Measurements from ENCODE around the gene NCS1.

Gene NCS1

GRCh38 chr9:130194378-130194932, 22.3 kb downstream of the NCS1 start:
- no peak for DNase-seq (ENCODE audit: low spot score)

- DNase-seq (ENCODE audit: low spot score): no peak
Observed at GRCh38 chr9:130195638-130196037, 23.4 kb downstream of the NCS1 start.

- DNase-seq (ENCODE audit: low spot score): no peak
Observed at GRCh38 chr9:130196643-130197042, 24.4 kb downstream of the NCS1 start.

DNA sequence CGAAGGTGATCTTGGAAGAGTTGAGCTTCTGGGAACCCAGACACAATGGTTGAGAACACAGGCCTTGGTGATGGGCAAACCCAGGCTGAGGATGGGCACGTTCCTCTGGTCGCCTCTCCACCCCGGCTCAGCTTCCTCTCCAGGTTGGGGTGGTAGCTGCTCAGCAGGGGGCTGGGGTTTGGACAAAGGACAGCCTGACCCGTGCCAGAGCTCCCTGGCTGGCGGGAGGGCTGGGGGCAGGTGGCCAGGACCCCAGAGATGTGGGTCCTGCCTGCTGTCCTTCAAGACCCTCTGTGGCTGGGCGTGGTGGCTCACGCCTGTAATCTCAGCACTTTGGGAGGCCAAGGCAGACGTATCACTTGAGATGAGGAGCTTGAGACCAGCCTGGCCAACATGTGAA, 25.2 kb downstream of the NCS1 start:
- no peak for DNase-seq (ENCODE audit: low spot score)

GRCh38 chr9:130197888-130198287, 25.7 kb downstream of the NCS1 start:
- no peak for DNase-seq (ENCODE audit: low spot score)

DNA sequence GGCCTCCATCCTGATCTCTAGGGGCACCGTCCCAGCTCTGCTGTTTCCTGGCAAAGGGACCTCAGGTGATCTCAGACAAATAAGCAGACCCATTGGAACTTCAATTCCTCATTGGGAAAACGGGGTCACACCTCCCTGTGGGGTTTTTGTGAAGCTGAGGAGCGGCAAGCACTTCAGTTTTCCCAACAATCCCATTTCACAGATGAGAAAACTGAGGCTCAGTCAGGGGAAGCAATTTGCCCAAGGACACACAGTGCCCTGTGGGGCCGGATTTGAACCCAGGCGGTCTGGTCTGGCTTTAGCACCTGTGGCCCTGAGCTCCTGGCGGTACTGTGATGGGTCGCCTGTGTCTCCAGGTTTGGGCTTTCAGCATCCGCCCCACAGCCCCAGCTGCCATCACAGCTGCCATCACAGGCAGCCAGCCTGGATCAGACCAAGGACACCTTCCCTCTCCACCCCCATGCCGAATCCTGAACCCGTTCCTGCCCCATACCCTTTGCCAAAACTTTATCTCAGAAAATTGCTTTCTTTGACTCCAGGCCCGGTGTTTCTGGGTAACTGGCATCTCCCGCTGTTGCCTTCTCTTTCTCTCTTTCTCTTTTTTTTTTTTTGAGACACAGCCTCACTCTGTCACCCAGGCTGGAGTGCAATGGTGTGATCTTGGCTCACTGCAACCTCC, 26.4 kb downstream of the NCS1 start:
- DNase-seq (ENCODE audit: low spot score): no peak

GRCh38 chr9:130199605-130200004, 27.4 kb downstream of the NCS1 start:
- no peak for DNase-seq (ENCODE audit: low spot score)

DNA sequence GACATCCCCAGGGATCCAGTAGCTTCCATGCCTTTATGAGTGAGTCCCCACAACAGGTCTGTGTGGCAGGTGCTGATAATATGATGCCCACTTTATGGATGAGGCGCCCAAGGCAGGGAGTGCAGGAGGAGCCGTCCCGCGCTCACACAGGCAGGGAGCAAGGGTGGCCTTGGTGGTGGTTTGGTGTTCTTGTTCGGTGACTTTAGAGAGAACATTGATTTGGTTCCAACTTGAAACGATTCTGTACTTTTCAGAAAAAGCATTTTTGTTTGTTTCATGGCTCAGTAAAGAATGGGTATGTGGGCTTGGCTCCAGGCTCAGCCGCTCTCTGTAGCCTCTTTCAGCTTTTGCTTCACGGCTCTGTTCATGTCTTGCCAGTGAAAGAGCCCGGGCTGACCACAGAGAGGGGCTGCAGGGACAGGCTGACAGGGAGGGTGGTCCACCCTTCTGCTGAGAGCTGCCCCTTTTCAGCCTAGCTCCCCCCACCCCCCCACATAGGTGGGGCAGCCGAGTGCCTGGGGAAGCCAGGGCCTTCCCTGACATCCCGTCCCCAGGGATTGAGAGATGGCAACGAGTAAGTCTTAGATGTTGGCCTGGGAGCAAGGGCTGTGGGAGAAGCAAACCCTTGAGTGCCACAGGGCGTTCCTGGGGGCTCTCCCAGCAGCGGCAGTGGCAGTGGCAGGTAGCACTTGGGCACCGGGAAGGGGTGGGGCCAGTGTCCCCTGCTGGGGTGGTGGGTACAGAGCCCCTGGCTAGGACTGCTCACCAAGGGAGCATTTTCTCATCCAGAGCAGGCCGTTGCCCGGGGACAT, 28.0 kb downstream of the NCS1 start:
- DNase-seq (ENCODE audit: low spot score): no peak

GRCh38 chr9:130201399-130201873, 29.2 kb downstream of the NCS1 start:
- no peak for DNase-seq (ENCODE audit: low spot score)

DNA sequence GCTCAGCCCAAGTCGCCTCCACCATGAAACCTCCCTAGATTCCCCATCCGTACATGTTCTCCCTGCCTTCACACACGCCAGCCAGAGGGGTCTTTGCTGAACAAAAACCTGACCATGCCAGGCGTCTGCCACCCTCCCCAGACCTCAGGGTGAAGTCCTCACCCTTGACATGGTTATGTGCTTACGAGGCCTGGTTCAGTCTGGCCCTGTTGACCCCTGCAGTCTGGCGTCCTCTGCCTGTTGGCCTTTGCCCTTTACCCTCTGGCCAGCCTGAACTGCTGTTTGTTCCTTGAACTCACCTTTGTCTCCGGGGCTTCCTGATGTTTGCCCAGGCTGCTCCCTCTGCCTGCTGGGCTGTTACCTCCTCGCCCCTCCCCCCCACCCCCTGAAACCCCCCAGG, 29.8 kb downstream of the NCS1 start:
- no peak for DNase-seq (ENCODE audit: low spot score)

DNA sequence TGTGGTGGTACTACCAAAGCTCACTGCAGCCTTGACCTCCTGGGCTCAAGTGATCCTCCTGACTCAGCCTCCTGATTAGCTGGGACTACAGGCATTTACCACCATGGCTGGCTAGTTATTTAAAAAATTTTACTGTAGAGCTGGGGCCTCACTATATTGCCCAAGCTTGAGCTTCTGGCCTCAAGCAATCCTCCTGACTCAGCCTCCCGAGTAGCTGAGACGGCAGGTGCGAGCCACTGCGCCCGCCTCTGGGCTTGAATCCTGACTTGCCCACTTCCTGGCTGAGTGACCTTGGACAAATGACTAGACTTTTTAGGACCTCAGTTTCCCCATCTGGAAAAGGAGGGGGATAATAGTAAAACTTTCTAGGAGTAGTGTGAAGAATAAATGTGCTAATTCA, 32.1 kb downstream of the NCS1 start:
- DNase-seq (ENCODE audit: low spot score): no peak

DNA sequence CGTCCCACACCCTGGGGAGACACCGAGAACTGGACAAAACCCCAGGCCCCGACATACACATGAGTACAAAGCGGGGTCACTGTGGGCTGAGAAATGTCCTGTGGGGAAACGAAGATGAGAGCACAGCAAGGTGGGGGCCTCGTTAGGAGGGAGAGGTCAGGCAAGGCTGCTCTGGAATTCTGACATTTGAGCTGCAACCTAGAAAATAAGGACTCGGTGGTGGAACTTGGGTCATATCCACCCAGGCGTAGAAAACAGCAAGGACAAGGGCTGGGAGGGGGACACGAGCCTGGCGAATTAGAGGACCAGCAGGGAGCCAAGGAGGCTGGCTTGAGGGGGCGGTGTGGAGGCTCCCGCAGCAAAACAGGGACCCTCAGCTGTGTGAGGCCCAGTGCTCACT, 32.8 kb downstream of the NCS1 start:
- DNase-seq (ENCODE audit: low spot score): no peak

DNA sequence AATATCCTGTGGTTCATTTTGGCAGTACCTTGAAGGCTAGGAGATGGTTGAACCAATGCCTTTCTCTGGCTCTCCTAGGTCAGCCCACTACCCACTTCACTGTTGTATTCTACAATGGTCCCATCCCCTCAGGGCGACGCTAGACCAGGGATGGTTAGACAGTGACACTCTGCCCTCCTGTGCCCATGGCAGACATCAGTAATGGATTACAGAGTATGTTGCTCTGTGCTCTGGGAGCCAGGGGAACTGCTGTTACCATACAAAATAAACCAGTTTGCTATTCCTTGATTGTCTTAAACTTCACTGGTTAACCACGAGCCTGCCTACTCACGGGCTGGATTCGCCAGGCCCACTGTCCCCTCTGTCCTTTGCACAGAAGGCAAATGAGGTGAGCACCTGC, 33.7 kb downstream of the NCS1 start:
- DNase-seq (ENCODE audit: low spot score): no peak

GRCh38 chr9:130206579-130206978, 34.4 kb downstream of the NCS1 start:
- DNase-seq (ENCODE audit: low spot score): no peak

DNA sequence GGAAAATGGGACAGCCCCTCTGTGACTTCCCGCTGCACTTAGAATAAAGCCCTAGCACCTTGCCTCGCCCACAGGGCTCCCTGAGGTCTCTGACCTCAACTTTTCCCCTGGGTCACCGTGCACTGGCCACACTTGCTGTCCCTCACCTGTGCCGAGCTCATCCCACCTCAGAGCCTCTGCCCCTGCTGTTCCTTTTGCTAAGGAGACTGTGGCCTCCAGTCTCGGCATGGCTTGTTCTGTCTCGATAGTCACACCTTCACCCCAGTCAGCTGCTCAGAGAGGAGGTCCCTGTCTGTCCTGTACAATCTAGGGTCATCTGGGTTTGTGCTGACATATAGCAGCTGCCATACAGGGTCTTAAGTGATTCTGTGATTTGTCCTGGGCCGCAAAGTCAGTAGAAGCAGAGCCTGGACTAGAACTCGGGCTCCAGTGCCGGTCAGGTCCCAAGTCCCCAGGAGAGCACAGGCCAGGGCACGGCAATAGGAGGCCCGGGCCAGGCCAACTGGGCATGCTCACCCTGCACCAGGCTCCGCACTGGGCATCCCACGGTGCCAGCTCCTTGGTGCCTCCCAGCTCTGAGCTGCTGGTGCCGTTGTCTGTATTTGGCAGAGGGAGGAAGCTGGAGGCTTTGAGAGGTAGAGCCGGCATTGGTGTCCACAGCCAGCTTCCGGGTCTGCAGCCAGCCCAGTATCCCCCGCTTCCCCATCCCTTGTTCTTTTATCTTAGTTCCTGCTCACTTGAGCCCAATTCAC, 35.2 kb downstream of the NCS1 start:
- no peak for DNase-seq (ENCODE audit: low spot score)

DNA sequence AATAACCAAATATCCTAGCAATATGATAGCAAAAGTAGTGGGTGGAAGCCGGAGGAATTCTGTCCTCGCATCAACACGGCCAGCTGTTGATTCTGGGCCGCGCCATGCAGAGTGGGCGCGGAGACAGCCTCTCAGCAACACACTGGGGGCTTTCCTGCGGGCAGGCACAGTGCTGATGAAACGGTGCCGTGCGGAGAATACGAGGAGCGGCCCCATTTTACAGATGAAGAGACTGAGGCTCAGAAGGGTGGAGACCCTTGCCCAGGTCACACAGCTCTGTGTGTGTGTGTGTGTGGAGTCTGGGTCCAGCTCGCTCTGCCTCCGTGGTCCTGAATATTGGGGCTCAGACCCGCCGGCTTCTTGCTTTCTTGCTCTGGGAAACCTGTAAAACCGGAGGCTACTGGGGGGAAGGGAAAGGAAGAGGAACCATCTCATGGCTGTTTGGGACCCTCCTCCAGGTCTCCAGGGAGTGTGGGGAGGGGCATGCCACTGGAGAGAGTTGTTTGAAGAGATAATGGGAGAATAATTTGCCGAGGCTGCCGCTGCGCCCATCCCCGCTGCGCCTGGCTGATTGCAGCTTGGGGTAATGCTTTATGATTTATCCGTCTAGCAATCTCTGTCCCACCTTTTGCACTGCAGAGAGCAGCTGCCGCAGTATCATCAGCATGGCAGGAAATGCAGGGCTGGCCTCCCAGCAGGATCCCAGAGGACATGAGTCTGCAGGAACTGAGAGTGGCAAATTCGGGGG, 36.6 kb downstream of the NCS1 start:
- no peak for DNase-seq (ENCODE audit: low spot score)

GRCh38 chr9:130209422-130209821, 37.2 kb downstream of the NCS1 start:
- no peak for DNase-seq (ENCODE audit: low spot score)

DNA sequence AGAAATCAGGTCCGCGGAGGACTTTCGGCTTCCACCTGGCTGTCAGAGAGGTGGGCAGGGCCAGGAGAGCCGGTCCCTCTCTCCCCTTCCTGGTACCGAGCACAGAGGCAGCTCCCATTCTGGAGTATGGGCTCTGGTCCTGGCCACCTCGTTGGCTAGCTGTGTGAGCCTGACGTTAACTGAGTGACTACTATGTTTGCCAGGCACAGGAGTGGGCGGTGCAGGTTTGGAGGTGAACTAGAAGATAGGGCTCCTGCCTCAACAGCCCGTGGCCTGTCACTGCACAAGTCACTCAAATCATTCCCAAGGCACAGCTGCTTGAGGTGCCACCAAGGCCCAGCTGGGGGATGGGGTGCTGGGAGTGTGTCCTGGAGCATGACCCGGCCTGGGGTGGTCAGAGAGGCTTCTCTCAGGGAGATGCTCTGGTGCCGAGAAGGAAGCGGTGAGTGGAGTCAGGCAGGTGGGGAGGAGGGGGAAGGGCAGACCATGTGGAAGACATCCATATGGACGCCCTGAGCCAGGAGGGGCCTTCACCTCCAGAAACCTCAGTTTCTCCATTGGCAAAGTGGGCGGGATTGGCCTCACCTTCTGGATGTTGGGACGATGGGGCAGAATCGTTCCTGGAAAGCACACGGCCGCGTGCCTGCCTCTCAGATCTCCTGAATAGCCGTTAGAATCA, 39.5 kb downstream of the NCS1 start:
- no peak for DNase-seq (ENCODE audit: low spot score)

GRCh38 chr9:130212543-130213297, 40.5 kb downstream of the NCS1 start:
- DNase-seq (ENCODE audit: low spot score): no peak

All from AG08395 (cell line).